Measurements from ENCODE around the gene RBM7. TPM values are rescaled to one million over a fixed set of nuclear protein-coding genes. Genes with fewer than 3 reads are reported as not detected.

Gene RBM7
- total and polyA plus RNA-seq, 2 of the 8 experiments (the other 6 are each of a cell fraction or from before 2014, with no cell fraction given): 18.0 to 45.7 TPM

- TF ChIP-seq ATF3 (IDR thresholded peaks at IDR 0.05; ENCODE audit: insufficient read depth, low read depth, low read length) (no peak), RAD21 (IDR thresholded peaks at IDR 0.05 in 1 of 2, conservative IDR thresholded peaks at IDR 0.05 in 1 of 2; ENCODE audit: low read depth in 2 of 2, low read length in 2 of 2) (no peak), POLR2A (IDR thresholded peaks at IDR 0.05; ENCODE audit: control extremely low read depth in 1 of 2, low read depth in 2 of 2, low read length in 2 of 2) (no peak), NRF1 (IDR thresholded peaks at IDR 0.05; ENCODE audit: low read depth, low read length) (no peak), SP2 (IDR thresholded peaks at IDR 0.05; ENCODE audit: low read length) (no peak), TBP (IDR thresholded peaks at IDR 0.05; ENCODE audit: low read depth, low read length) (no peak; the same call in 1 of the 2 replicates), SP4 (IDR thresholded peaks at IDR 0.05; ENCODE audit: low read length) (no peak), SP1 (IDR thresholded peaks at IDR 0.05; ENCODE audit: low read depth, low read length) (0 out of 2 replicates have a peak, but pooled peaks have one; percentile 15), RFX5 (IDR thresholded peaks at IDR 0.05; ENCODE audit: borderline replicate concordance, low read depth, low read length) (no peak), POU5F1 (IDR thresholded peaks at IDR 0.05; ENCODE audit: low read depth, low read length) (no peak), FOSL1 (IDR thresholded peaks at IDR 0.05; ENCODE audit: insufficient read depth, low read depth, low read length) (no peak), CREB1 (IDR thresholded peaks at IDR 0.05) (no peak), GTF2F1 (IDR thresholded peaks at IDR 0.05; ENCODE audit: borderline replicate concordance, low read depth, low read length) (0 out of 2 replicates have a peak, but pooled peaks have one; percentile 3), BRCA1 (IDR thresholded peaks at IDR 0.05; ENCODE audit: low read depth, low read length) (no peak), EZH2 (IDR thresholded peaks at IDR 0.05; ENCODE audit: low read depth, low read length, severe bottlenecking) (no peak), E2F6 (IDR thresholded peaks at IDR 0.05) (peak; percentile 90), SIN3A (conservative IDR thresholded peaks at IDR 0.05 in 1 of 2, IDR thresholded peaks at IDR 0.05 in 1 of 2; ENCODE audit: low read depth in 1 of 2, low read length in 2 of 2) (peak in 1 of 2 experiments; percentile 16; a peak in 2 of 4 replicates)
Observed at GRCh38 chr11:114399490-114400215, 813 bp upstream of the RBM7 start (continued).
